Measurements from ENCODE around the gene MAPK10. TPM values are rescaled to one million over a fixed set of nuclear protein-coding genes. Genes with fewer than 3 reads are reported as not detected.

Gene MAPK10
- total and polyA plus RNA-seq, 2 of the 8 experiments (the other 6 are each of a cell fraction or from before 2014, with no cell fraction given): 2.5 to 3.1 TPM

DNA sequence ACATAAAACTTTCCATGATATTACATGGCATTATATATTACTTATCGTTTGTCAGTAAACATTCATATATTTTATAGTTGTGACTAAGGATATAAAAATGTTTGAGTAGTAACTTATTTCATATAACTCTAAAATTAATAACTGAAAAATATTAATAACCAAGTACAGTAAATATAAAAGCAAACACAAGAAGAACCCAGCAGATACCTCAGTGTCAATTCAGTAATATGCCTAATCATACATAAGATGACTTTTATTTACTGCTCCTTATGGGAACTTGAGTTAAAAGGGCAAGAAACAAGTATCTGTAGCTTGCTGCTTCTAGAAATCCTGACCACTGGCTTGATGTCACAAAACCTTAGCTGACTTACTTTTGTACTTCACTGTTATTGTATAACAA is 28.4 kb upstream of the MAPK10 start (continued):
- TF ChIP-seq GABPA (IDR thresholded peaks at IDR 0.05; ENCODE audit: borderline replicate concordance, insufficient read depth, low read length) (no peak), CEBPB (IDR thresholded peaks at IDR 0.05; ENCODE audit: low read depth, low read length) (no peak), TBP (IDR thresholded peaks at IDR 0.05; ENCODE audit: low read depth, low read length) (no peak)
